GM12892 (cell line): ENCODE measurements around the gene GABRG3.

Experiments
- POLR2AphosphoS5 ChIP-seq: IDR thresholded peaks from 2 replicates; pipeline ENCODE4 v1.6.1; 2011; ENCODE audit warnings: low read depth, low read length, control low read depth
- TAF1 ChIP-seq: IDR thresholded peaks from 2 replicates; pipeline ENCODE4 v1.6.1; 2011; ENCODE audit warnings: low read depth, mild to moderate bottlenecking, control low read depth, low read length, borderline replicate concordance

DNA sequence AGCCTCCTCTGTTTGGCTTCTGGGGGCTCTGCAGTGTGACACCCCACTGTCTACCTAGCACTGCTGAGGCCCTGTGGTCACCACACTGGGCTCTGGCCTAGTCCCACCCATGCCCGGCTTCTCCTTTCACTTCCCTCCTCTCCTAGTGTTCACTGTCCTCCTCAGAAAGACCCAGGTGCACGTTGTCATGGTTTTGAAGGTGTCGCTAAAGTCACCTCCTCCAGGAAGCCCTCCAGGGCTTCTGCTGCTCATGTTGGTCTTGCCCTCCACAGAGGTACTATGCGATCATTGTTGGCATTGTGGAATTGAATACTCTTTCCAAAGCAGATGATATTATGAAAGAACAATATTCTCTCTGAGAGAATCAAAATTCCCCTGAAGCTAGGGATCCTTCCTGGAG, 163.5 kb downstream of the GABRG3 start:
- no peak for TF ChIP-seq POLR2AphosphoS5
- no peak for TF ChIP-seq TAF1
